Tibial nerve (tissue), 4 donors: ENCODE measurements around the gene LGSN.
"Not testable (repeated sequence)": the region's sequence is repeated elsewhere in the genome, so short reads cannot be mapped to it uniquely, and the experiment has no call there.

Source experiments
- EP300 ChIP-seq, 2 donors: sonication (generic); formaldehyde crosslinking; IDR thresholded peaks; one replicate each; pipeline ENCODE4 v1.6.1; 2017; ENCODE audit warnings: antibody characterized with exemption in 2 of 2, mild to moderate bottlenecking in 1 of 2
- TF ChIP-seq, protein P1 (sequence below), 5 experiments: fragments of 200-600 bp in 3 of 5; fragments of 450-650 bp in 2 of 5; sonication (generic) in 3 of 5; IDR thresholded peaks; one replicate each; pipeline ENCODE4 v1.5.1; 2016 to 2019; ENCODE audit warnings: antibody characterized with exemption in 5 of 5, mild to moderate bottlenecking in 3 of 5, moderate library complexity in 2 of 5

DNA sequence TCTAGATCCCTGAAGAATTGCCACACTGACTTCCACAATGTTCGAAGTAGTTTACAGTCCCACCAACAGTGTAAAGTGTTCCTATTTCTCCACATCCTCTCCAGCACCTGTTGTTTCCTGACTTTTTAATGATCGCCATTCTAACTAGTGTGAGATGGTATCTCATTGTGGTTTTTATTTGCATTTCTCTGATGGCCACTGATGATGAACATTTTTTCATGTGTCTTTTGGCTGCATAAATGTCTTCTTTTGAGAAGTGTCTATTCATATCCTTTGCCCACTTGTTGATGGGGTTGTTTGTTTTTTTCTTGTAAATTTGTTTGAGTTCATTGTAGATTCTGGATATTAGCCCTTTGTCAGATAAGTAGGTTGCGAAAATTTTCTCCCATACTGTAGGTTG is 37.6 kb upstream of the LGSN start:
- TF ChIP-seq, protein P1, sequence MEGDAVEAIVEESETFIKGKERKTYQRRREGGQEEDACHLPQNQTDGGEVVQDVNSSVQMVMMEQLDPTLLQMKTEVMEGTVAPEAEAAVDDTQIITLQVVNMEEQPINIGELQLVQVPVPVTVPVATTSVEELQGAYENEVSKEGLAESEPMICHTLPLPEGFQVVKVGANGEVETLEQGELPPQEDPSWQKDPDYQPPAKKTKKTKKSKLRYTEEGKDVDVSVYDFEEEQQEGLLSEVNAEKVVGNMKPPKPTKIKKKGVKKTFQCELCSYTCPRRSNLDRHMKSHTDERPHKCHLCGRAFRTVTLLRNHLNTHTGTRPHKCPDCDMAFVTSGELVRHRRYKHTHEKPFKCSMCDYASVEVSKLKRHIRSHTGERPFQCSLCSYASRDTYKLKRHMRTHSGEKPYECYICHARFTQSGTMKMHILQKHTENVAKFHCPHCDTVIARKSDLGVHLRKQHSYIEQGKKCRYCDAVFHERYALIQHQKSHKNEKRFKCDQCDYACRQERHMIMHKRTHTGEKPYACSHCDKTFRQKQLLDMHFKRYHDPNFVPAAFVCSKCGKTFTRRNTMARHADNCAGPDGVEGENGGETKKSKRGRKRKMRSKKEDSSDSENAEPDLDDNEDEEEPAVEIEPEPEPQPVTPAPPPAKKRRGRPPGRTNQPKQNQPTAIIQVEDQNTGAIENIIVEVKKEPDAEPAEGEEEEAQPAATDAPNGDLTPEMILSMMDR (IDR thresholded peaks at IDR 0.05): not testable (repeated sequence)
- not testable (repeated sequence) for TF ChIP-seq EP300 (IDR thresholded peaks at IDR 0.05)
